K562 (cell line): ENCODE results near the gene CDCP2. TPM values are rescaled to one million over a fixed set of nuclear protein-coding genes. Genes with fewer than 3 reads are reported as not detected.
A peak's percentile ranks its signal among the peaks of the same experiment; 100 is the strongest.

Source experiments
- ATAC-seq: fragments of 200-7000 bp; cut with Tn5 transposase; 3 replicates; pipeline ENCODE4 v1.9.1; 2020; ENCODE audit warnings: moderate library complexity
- BruUV-seq: library from RNA; stranded (reverse); fragments of 400-500 nt; replicated peaks from 2 replicates; lab custom pipeline; 2021; lab: Mats Ljungman, UMichigan
- CTCF ChIA-PET: fragments of 300-600 bp; formaldehyde crosslinking; extraction: SDS; loops from one replicate; lab custom pipeline; 2021; ENCODE audit warnings: low intra/inter-chr PET ratio; lab: Yijun Ruan, JAX
- POLR2A ChIA-PET: fragments of 300-600, 350-650 bp; sonication (Branson Sonifier 250); formaldehyde crosslinking; extraction: SDS; loops from one replicate; lab custom pipeline; 2021; ENCODE audit warnings: antibody characterized with exemption, inconsistent platforms; lab: Yijun Ruan, JAX
- DNase-seq, 4 experiments: peaks; one replicate each; pipeline versions ENCODE4 v3.0.0 to v3.0.0-alpha.2; 2011 to 2018; ENCODE audit warnings: low spot score in 3 of 4, mixed read lengths in 3 of 4; ENCODE audit errors: extremely low read depth in 1 of 4
- FAIRE-seq: peaks from 2 replicates; lab custom pipeline; 2011; peaks lifted over from hg19 to GRCh38; lab: Jason Lieb, UNC
- H2AFZ ChIP-seq: 2 replicates; pipeline ENCODE4 v1.6.0; 2011; ENCODE audit warnings: low read depth, low read length, control low read depth, inconsistent platforms
- H3K27ac ChIP-seq: fragments of 200-600 bp; 3 replicates; pipeline ENCODE4 v1.8.0; 2011; ENCODE audit warnings: low read depth, mild to moderate bottlenecking, control low read depth, inconsistent platforms, low read length, moderate library complexity, mixed read lengths; ENCODE audit errors: extremely low read depth
- H3K27me3 ChIP-seq, 2 experiments: fragments of 300-600 bp in 1 of 2; 2 replicates in 1 of 2; 3 replicates in 1 of 2; pipeline versions ENCODE4 v1.6.0 to v1.8.0; 2011; ENCODE audit warnings: inconsistent platforms in 2 of 2, low read length in 2 of 2, mild to moderate bottlenecking in 1 of 2, mixed read lengths in 1 of 2, moderate library complexity in 1 of 2; ENCODE audit not compliant: control insufficient read depth in 2 of 2, insufficient read depth in 2 of 2
- H3K36me3 ChIP-seq: fragments of 300-600 bp; 3 replicates; pipeline ENCODE4 v1.8.0; 2011; ENCODE audit warnings: mild to moderate bottlenecking, low read length, inconsistent platforms; ENCODE audit not compliant: control insufficient read depth, insufficient read depth
- H3K4me1 ChIP-seq, 2 experiments: fragments of 200-600 bp in 1 of 2; replicated peaks in 1 of 2; 2 replicates in 1 of 2; 3 replicates in 1 of 2; pipeline versions ENCODE4 v1.5.1 to v1.8.0; 2011; ENCODE audit warnings: inconsistent platforms in 2 of 2, low read length in 2 of 2, mild to moderate bottlenecking in 1 of 2, mixed read lengths in 1 of 2, moderate library complexity in 1 of 2; ENCODE audit not compliant: control insufficient read depth in 2 of 2, insufficient read depth in 2 of 2
- H3K4me2 ChIP-seq: 2 replicates; pipeline ENCODE4 v1.6.1; 2011; ENCODE audit warnings: low read length, control low read depth, inconsistent platforms, mixed read lengths; ENCODE audit not compliant: insufficient read depth
- H3K4me3 ChIP-seq: fragments of 200-600 bp; sonication (generic), shearing (Covaris generic); 2 replicates; pipeline ENCODE4 v1.5.1; 2016; ENCODE audit warnings: control low read depth, inconsistent platforms
- H3K79me2 ChIP-seq: fragments of 200-600 bp; 3 replicates; pipeline ENCODE4 v1.8.0; 2011; ENCODE audit warnings: low read length, inconsistent platforms; ENCODE audit not compliant: control insufficient read depth, insufficient read depth
- H3K9ac ChIP-seq, 2 experiments: 2 replicates each; pipeline versions ENCODE4 v1.6.0 to v1.6.1; 2011; ENCODE audit warnings: low read depth in 2 of 2, low read length in 2 of 2, control low read depth in 1 of 2, inconsistent platforms in 1 of 2, mild to moderate bottlenecking in 1 of 2, mixed read lengths in 1 of 2; ENCODE audit not compliant: insufficient read depth in 1 of 2
- H3K9me1 ChIP-seq: one replicate; pipeline ENCODE4 v1.6.0; 2011; ENCODE audit warnings: inconsistent platforms, mild to moderate bottlenecking, low read length, moderate library complexity; ENCODE audit not compliant: control insufficient read depth, insufficient read depth
- H3K9me3 ChIP-seq: replicated peaks from 2 replicates; pipeline ENCODE4 v1.5.1; 2011; ENCODE audit warnings: low read depth, low read length, inconsistent platforms; ENCODE audit not compliant: control insufficient read depth, insufficient read depth
- H4K20me1 ChIP-seq: replicated peaks from 2 replicates; pipeline ENCODE4 v1.6.1; 2011; ENCODE audit warnings: low read length, inconsistent platforms, mixed read lengths; ENCODE audit not compliant: control insufficient read depth, insufficient read depth
- ATF7 ChIP-seq: fragments of 450-650 bp; IDR thresholded peaks from 2 replicates; pipeline ENCODE4 v1.7.1; 2014; ENCODE audit warnings: mild to moderate bottlenecking, moderate library complexity
- BRF1 ChIP-seq: IDR thresholded peaks from 3 replicates; pipeline ENCODE4 v1.6.1; 2011; ENCODE audit warnings: borderline replicate concordance, mild to moderate bottlenecking; ENCODE audit not compliant: insufficient read length; ENCODE audit errors: extremely low read depth
- EGR1 ChIP-seq: fragments of 450-650 bp; conservative IDR thresholded peaks from 2 replicates; pipeline ENCODE4 v1.6.1; 2017; ENCODE audit warnings: mild to moderate bottlenecking
- ELF4 ChIP-seq: fragments of 450-650 bp; formaldehyde crosslinking; IDR thresholded peaks from 2 replicates; pipeline ENCODE4 v1.4.0; 2022; ENCODE audit warnings: missing genetic modification characterization
- FOXA3 ChIP-seq, 2 experiments: fragments of 450-650 bp in 1 of 2; sonication (generic) in 1 of 2; formaldehyde crosslinking; IDR thresholded peaks in 1 of 2; conservative IDR thresholded peaks in 1 of 2; 2 replicates each; pipeline versions ENCODE4 v1.4.0 to v1.8.0; 2020 to 2022; ENCODE audit warnings: mild to moderate bottlenecking in 2 of 2, missing genetic modification reagents in 1 of 2
- FOXJ3 ChIP-seq: sonication (generic); formaldehyde crosslinking; IDR thresholded peaks from 2 replicates; pipeline ENCODE4 v1.4.0; 2020; ENCODE audit warnings: mild to moderate bottlenecking, missing genetic modification reagents
- HDGF ChIP-seq: fragments of 450-650 bp; IDR thresholded peaks from 2 replicates; pipeline ENCODE4 v1.6.1; 2016
- ILK ChIP-seq: fragments of 450-650 bp; IDR thresholded peaks from 2 replicates; pipeline ENCODE4 v1.6.1; 2016; ENCODE audit warnings: missing genetic modification characterization, low read depth, mild to moderate bottlenecking, missing compliant biosample characterization, moderate library complexity, borderline replicate concordance
- KDM1A ChIP-seq, 2 experiments: fragments of 450-650 bp; IDR thresholded peaks; 2 replicates each; pipeline ENCODE4 v1.6.1; 2016; ENCODE audit warnings: mild to moderate bottlenecking in 2 of 2
- POLR2AphosphoS2 ChIP-seq: IDR thresholded peaks from 2 replicates; pipeline ENCODE4 v1.6.1; 2012; ENCODE audit warnings: low read length, improper control_type of control experiment
- PYGO2 ChIP-seq: fragments of 450-650 bp; IDR thresholded peaks from 2 replicates; pipeline ENCODE4 v1.6.1; 2016; ENCODE audit warnings: mild to moderate bottlenecking, missing genetic modification characterization, moderate library complexity, missing compliant biosample characterization
- RBM22 ChIP-seq: fragments of 200-400 bp; formaldehyde crosslinking; IDR thresholded peaks from 2 replicates; pipeline ENCODE4 v1.6.1; 2018; ENCODE audit warnings: low read length, low read depth; ENCODE audit not compliant: poor library complexity, severe bottlenecking
- WGBS: fragments of 100-300 bp; shearing (Covaris generic); methylation state at CpG from one replicate; pipeline ENCODE4 v1.1.6; 2016; ENCODE audit warnings: low coverage, mixed read lengths; ENCODE audit not compliant: insufficient coverage; ENCODE audit errors: missing lambda C conversion rate; 5-methylcytosine and 5-hydroxymethylcytosine counted together
- in situ Hi-C: fragments of 300-500 bp; cut with MboI; formaldehyde crosslinking; loops from 4 replicates; pipeline ENCODE4 v1.15.0; 2018; ENCODE audit warnings: inconsistent platforms, mixed read lengths
- intact Hi-C: fragments of 100-400 bp; cut with micrococcal nuclease; formaldehyde crosslinking; loops from 2 replicates; pipeline ENCODE4 v1.14.2; 2022
- polyA plus RNA-seq, 8 experiments: library from polyadenylated mRNA; depleted of rRNA in 4 of 8; stranded (reverse) in 5 of 8; unstranded in 3 of 8; fragments of >200 nt; fragmentation: Nextera tagmentation in 2 of 8; fragmentation: Illumina TruSeq in 1 of 8; extraction: Ambion mirVana in 2 of 8; extraction: Trizol in 1 of 8; gene quantifications; 2 replicates each; pipeline versions ENCODE4 v1.2.1 to v1.2.3, GENCODE V29; 2011 to 2014; ENCODE audit warnings: inconsistent platforms in 1 of 8, missing spikeins in 1 of 8
- total RNA-seq, 7 experiments: library from RNA; depleted of rRNA in 6 of 7; stranded (reverse); fragments of >200 nt in 6 of 7; fragmentation: Illumina TruSeq in 2 of 7; extraction: Trizol in 2 of 7; gene quantifications; 2 replicates each; pipeline versions ENCODE4 v1.2.1 to v1.2.3, GENCODE V29; 2011 to 2021; ENCODE audit warnings: low replicate concordance in 1 of 7
- TF ChIP-seq, protein P1 (sequence below), 3 experiments: IDR thresholded peaks in 2 of 3; conservative IDR thresholded peaks in 1 of 3; 2 replicates each; pipeline ENCODE4 v1.5.1; 2011 to 2012; ENCODE audit warnings: low read length in 3 of 3, mild to moderate bottlenecking in 3 of 3, control low read depth in 2 of 3, improper control_type of control experiment in 1 of 3, inconsistent platforms in 1 of 3, low read depth in 1 of 3, mixed read lengths in 1 of 3, moderate library complexity in 1 of 3; ENCODE audit not compliant: insufficient read depth in 2 of 3
- TF ChIP-seq, protein P2 (sequence below): fragments of 450-650 bp; formaldehyde crosslinking; IDR thresholded peaks from 2 replicates; pipeline ENCODE4 v1.4.0; 2022; ENCODE audit warnings: missing genetic modification characterization
- TF ChIP-seq, protein P3 (sequence below): fragments of 250-450 bp; sonication (Bioruptor Pico); IDR thresholded peaks from 2 replicates; pipeline ENCODE4 v1.4.0; 2020
- TF ChIP-seq, protein P4 (sequence below): sonication (generic); formaldehyde crosslinking; IDR thresholded peaks from 2 replicates; pipeline ENCODE4 v1.9.0; 2022; ENCODE audit warnings: mild to moderate bottlenecking, missing genetic modification reagents

CDCP2 gene
- total and polyA plus RNA-seq, 9 of the 15 experiments (the other 6 are each of a cell fraction or from before 2014, with no cell fraction given) = not detected

DNA sequence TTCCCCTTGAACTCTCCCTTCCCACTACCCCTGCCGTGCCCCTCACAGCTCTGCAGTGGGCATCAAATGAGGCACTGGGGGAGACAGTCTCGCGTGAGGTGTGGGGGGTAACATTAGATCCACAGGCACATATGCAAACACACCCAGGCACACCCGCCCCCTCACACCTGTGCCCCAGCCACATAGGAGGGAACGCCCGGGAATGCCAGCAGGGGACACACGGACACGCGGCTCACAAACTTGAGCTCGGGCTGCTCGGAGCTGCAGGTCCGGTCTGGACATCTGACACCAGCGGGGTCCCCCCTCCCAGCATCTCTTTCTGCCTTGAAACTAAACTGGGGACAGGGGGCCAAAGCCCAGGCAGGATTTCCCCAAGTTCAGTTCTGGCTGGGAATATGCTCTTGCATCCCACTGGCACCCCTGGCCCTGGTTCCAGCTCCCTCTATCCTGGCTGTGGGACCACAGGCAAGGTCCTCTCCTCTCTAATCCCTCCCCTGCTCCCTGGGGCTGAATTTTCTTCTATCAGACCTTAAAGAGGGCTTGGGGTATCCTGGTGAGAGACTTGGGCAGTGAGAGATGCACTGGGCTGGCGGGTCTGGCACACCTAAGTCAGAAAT lies 30.6 kb downstream of the CDCP2 start:
- Histone ChIP-seq H3K79me2 (no peaks in the 10 kb centered on the region), H3K27ac (no peak overlapping the region), H3K27me3 (peaks cover 3 to 18% of the 10 kb centered on the region in 2 experiments; a peak in 3 of 5 replicates), H4K20me1 (no peaks in the 10 kb centered on the region), H3K9me3 (0 out of 2 replicates have a peak, but pooled peaks cover 3% of the 10 kb centered on the region), H3K4me3 (peak overlapping the region; percentile 17; the same call in 1 of the 2 replicates), H3K9me1 (no peaks in the 10 kb centered on the region), H2AFZ (peak overlapping the region; percentile 88), H3K9ac (peak overlapping the region; percentile 8 to 81; a peak in 3 of 4 replicates), H3K4me2 (peak overlapping the region; percentile 76), H3K4me1 (peaks cover 7 to 21% of the 10 kb centered on the region in 2 experiments; a peak in 4 of 5 replicates), H3K36me3 (no peaks in the 10 kb centered on the region; the same call in 2 of the 3 replicates)
- FAIRE-seq = no peak
- POLR2A ChIA-PET = interaction anchor here (0.6 to 1.0 kb wide), 4 partner anchors 11 to 685 kb away, joined by 3 to 4 read pairs (median 4); no protein-coding TSS in a partner anchor
- in situ Hi-C loops = loop anchor here (5.0 kb wide), 1 partner anchor 375 kb away; no protein-coding TSS in a partner anchor
- 8% methylated on average over 14 of the region's 14 CpGs for WGBS
- BruUV-seq = no TSS peak
- intact Hi-C loops = loop anchor here (5.0 to 10.0 kb wide), 4 partner anchors 45 to 543 kb away; partner anchors contain the start of genes CYB5RL and MRPL37
- peak in 2 of 4 experiments; percentile 47 for DNase-seq
- CTCF ChIA-PET = interaction anchor here (0.6 to 1.2 kb wide), 4 partner anchors 365 to 688 kb away, joined by 3 read pairs; no protein-coding TSS in a partner anchor
- no peak for ATAC-seq
- TF ChIP-seq, protein P1, sequence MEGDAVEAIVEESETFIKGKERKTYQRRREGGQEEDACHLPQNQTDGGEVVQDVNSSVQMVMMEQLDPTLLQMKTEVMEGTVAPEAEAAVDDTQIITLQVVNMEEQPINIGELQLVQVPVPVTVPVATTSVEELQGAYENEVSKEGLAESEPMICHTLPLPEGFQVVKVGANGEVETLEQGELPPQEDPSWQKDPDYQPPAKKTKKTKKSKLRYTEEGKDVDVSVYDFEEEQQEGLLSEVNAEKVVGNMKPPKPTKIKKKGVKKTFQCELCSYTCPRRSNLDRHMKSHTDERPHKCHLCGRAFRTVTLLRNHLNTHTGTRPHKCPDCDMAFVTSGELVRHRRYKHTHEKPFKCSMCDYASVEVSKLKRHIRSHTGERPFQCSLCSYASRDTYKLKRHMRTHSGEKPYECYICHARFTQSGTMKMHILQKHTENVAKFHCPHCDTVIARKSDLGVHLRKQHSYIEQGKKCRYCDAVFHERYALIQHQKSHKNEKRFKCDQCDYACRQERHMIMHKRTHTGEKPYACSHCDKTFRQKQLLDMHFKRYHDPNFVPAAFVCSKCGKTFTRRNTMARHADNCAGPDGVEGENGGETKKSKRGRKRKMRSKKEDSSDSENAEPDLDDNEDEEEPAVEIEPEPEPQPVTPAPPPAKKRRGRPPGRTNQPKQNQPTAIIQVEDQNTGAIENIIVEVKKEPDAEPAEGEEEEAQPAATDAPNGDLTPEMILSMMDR (IDR thresholded peaks at IDR 0.05 in 2 of 3, conservative IDR thresholded peaks at IDR 0.05 in 1 of 3; ENCODE audit: insufficient read depth in 2 of 3, low read depth in 1 of 3, low read length in 3 of 3) = 0 out of 6 replicates have a peak, but pooled peaks of 1 of the 3 experiments have one; percentile 6
- TF ChIP-seq HDGF = no peak
- no peak for TF ChIP-seq PYGO2 (tag)
- TF ChIP-seq EGR1 = peak; percentile 44
- TF ChIP-seq KDM1A (IDR thresholded peaks at IDR 0.05) = no peak
- TF ChIP-seq POLR2AphosphoS2 = no peak
- TF ChIP-seq, protein P2, sequence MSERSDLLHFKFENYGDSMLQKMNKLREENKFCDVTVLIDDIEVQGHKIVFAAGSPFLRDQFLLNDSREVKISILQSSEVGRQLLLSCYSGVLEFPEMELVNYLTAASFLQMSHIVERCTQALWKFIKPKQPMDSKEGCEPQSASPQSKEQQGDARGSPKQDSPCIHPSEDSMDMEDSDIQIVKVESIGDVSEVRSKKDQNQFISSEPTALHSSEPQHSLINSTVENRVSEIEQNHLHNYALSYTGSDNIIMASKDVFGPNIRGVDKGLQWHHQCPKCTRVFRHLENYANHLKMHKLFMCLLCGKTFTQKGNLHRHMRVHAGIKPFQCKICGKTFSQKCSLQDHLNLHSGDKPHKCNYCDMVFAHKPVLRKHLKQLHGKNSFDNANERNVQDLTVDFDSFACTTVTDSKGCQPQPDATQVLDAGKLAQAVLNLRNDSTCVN (CRISPR knock-in tag) = no peak
- 0 out of 4 replicates have a peak, but pooled peaks of 1 of the 2 experiments have one; percentile 1 for TF ChIP-seq FOXA3 (CRISPR knock-in tag; conservative IDR thresholded peaks at IDR 0.05 in 1 of 2, IDR thresholded peaks at IDR 0.05 in 1 of 2)
- TF ChIP-seq, protein P3, sequence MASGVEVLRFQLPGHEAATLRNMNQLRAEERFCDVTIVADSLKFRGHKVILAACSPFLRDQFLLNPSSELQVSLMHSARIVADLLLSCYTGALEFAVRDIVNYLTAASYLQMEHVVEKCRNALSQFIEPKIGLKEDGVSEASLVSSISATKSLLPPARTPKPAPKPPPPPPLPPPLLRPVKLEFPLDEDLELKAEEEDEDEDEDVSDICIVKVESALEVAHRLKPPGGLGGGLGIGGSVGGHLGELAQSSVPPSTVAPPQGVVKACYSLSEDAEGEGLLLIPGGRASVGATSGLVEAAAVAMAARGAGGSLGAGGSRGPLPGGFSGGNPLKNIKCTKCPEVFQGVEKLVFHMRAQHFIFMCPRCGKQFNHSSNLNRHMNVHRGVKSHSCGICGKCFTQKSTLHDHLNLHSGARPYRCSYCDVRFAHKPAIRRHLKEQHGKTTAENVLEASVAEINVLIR (CRISPR knock-in tag) = no peak
- peak; percentile 37; the same call in 1 of the 2 replicates for TF ChIP-seq ELF4 (CRISPR knock-in tag)
- TF ChIP-seq ATF7 = no peak
- TF ChIP-seq RBM22 = no peak
- TF ChIP-seq FOXJ3 = no peak
- TF ChIP-seq, protein P4, sequence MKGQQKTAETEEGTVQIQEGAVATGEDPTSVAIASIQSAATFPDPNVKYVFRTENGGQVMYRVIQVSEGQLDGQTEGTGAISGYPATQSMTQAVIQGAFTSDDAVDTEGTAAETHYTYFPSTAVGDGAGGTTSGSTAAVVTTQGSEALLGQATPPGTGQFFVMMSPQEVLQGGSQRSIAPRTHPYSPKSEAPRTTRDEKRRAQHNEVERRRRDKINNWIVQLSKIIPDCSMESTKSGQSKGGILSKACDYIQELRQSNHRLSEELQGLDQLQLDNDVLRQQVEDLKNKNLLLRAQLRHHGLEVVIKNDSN (CRISPR knock-in tag) = peak; percentile 38; the same call in 1 of the 2 replicates
- TF ChIP-seq BRF1 = no peak
- no peak for TF ChIP-seq ILK (tag)
